ENCODE results near the gene PRR13.
A peak's percentile ranks its signal among the peaks of the same experiment; 100 is the strongest.
"Not testable (repeated sequence)": the region's sequence is repeated elsewhere in the genome, so short reads cannot be mapped to it uniquely, and the experiment has no call there.

PRR13 gene, protein sequence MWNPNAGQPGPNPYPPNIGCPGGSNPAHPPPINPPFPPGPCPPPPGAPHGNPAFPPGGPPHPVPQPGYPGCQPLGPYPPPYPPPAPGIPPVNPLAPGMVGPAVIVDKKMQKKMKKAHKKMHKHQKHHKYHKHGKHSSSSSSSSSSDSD

GRCh38 chr12:53441040-53441833 lies at the start of gene PRR13:
Gene PRR13 (plus strand): TSS chr12:53441734. CDS start chr12:53442715, 981 bp downstream.
- DNase-seq = peak; percentile 97 to 99

DNA sequence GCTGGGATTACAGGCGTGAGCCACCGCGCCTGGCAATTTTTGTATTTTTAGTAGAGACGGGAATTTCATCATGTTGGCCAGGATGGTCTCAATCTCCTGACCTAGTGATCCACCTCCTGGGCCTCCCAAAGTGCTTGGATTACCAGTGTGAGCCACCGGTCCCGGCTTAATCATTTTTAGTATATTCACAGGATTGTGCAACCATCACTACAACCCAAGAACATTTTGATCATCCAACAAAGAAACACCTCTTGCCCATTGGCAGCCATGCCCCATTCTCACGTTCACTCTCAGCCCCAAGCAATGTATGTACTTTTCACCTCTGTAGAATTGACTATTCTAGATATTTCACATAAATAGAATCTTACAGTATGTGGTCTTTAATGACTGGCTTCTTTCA lies 41.6 kb upstream of the PRR13 start:
- DNase-seq = no peak

DNA sequence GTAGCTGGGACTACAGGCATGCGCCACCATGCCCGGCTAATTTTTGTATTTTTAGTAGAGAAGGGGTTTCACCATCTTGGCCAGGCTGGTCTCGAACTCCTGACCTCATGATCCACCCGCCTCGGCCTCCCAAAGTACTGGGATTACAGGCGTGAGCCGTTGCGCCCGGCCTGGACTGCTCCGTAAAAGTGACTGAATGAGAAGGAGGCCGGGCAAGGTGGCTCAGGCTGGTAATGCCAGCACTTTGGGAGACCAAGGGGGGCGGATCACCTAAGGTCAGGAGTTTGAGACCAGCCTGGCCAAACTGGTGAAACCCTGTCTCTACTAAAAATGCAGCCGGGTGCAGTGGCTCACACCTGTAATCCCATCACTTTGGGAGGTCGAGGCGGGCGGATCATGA lies 39.2 kb upstream of the PRR13 start:
- not testable (repeated sequence) for DNase-seq

GRCh38 chr12:53402871-53403270 lies 38.7 kb upstream of the PRR13 start:
- no peak for DNase-seq

GRCh38 chr12:53410951-53411350 lies 30.6 kb upstream of the PRR13 start:
- DNase-seq = no peak

DNA sequence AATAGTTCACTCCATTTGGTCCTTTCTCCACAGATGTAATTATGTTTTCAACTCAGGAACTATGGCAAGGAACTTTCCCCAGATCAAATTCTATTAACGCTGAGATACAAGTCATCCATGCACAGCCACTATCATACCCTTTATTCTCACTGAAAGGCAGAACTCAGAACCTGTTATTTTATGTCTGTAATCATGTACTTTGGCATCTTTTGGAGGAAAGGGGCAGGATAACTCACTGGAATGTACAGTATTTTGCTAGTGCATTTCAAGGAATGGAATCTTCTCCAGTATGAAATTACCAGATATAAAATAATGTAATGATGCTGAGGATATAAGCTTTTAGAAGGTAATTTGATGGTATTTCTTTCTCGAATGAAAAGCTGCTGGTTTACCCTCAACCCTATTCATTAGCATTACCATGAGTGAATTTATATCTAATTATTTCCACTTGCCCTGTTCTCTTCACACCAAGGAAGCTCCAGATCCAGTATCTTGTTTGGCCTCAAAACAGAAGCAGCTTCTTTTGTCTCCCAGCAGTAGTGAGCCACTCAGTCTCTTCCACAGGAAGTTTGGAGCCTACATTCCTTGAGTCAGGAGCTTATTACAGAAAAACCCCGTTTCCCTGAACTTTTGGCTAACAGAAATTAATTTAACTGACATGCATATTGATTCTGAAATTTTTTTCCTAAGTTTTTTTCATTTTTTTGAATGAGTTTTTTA lies 27.9 kb upstream of the PRR13 start:
- DNase-seq = no peak

- no peak for DNase-seq
Measured at GRCh38 chr12:53414756-53415417, 26.6 kb upstream of the PRR13 start.

DNA sequence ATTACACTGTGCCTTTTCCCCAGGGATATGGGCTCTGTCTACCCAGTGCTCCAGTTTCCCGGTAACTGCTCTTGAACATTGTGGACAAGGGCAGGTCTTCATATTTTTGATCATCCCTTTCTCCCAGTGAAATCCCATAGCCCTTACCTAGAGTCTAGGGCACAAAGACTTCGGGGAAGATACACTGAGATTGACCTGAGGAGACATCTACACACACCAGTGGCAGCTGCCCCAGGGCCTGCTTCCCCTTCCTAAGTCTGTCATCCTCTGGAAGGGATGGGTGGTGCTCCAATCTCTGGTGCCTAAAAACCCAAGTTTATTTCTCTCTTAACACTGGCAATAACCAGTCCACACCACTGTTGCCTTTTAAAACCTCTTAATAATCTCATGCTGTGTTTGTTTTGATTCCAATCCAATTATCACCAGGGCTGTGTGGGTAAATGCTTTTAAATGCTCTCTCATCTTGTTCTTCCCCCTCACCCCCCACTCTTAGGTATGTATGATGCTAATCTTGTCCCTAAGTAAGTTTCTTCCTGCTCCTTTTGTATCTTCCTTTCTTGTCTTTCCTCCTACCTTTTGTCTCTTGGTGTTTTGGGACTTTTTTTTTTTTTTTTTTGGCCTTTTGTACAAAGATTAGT lies 25.7 kb upstream of the PRR13 start:
- peak in 1 of 2 experiments; percentile 9 for DNase-seq

DNA sequence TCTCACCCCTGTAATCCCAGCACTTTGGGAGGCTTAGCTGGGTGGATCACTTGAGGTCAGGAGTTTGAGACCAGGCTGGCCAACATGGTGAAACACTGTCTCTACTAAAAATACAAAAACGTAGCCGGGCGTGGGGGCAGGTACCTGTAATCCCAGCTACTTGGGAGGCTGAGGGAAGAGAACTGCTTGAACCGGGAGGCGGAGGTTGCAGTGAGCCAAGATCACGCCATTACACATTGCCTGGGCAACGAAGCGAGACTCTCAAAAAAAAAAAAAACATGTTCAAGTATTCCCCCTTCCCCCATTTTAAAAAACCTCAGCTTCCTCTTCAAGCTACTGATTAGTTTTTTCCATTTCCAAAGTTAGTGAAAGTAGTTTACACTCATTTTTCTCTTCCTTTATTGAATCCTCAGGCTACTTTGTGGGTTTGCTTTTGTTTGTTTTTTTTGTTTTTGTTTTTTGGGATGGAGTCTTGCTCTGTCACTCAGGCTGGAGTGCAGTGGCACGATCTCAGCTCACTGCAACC lies 24.2 kb upstream of the PRR13 start:
- not testable (repeated sequence) for DNase-seq

- no peak for DNase-seq
Measured at GRCh38 chr12:53418221-53418620, 23.3 kb upstream of the PRR13 start.

DNA sequence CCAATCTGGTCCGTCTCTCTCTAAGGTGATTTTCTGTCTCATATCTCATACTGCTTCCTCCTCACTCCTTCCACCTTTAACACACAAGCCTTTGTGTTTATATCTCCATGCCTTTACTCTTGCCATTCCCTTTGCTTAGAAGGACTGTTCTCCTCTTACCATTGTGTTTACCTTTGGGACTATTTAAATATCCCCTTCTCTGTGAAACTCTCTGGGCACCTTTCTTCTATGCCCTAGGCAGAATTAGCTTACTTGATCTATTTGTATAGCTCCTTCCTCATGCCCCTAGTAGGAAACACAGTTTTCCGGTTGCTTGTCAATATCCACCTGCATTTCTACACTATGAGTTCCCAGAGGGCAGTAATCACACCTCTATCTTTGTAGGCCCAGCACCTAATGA lies 21.8 kb upstream of the PRR13 start:
- DNase-seq = no peak

DNA sequence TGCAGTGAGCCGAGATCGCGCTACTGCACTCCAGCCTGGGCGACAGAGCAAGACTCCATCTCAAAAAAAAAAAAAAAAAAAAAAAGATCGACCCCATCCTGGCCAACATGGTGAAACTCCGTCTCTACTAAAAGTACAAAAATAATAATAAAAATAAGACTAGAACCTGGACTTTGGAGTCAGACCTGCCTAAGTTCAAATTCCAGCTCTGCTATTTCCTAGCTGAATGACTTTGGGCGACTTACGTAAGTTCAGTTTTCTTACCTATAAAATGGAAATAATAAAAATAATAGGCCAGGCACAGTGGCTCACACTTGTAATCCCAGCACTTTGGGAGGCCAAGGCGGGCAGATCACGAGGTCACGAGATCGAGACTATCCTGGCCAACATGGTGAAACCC lies 19.3 kb upstream of the PRR13 start:
- not testable (repeated sequence) for DNase-seq

DNA sequence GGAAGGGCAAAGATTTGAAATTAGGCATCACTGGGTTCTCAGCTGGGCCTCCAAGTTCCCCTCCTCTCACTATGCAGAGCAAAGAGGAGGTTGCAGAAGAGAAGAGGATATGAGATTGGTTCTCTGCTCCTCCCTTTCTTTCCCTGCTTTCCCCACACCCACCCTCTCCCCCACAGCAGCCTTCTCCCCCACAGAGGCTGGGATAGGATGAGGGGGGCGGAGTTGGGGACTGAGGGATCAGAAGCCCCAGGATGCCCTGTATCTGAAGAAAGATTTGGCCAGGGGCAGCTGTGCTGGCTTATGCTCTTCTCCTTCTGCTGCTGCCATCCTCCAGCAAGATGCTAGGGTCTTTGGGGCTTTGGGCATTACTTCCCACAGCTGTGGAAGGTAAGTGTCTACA lies 17.9 kb upstream of the PRR13 start, which contains the start of gene AMHR2:
Gene AMHR2, plus strand, starts transcription at position 259 of the 400 bp plus-strand sequence. Its CDS starts 80 bp downstream, at position 339.
- DNase-seq = no peak

DNA sequence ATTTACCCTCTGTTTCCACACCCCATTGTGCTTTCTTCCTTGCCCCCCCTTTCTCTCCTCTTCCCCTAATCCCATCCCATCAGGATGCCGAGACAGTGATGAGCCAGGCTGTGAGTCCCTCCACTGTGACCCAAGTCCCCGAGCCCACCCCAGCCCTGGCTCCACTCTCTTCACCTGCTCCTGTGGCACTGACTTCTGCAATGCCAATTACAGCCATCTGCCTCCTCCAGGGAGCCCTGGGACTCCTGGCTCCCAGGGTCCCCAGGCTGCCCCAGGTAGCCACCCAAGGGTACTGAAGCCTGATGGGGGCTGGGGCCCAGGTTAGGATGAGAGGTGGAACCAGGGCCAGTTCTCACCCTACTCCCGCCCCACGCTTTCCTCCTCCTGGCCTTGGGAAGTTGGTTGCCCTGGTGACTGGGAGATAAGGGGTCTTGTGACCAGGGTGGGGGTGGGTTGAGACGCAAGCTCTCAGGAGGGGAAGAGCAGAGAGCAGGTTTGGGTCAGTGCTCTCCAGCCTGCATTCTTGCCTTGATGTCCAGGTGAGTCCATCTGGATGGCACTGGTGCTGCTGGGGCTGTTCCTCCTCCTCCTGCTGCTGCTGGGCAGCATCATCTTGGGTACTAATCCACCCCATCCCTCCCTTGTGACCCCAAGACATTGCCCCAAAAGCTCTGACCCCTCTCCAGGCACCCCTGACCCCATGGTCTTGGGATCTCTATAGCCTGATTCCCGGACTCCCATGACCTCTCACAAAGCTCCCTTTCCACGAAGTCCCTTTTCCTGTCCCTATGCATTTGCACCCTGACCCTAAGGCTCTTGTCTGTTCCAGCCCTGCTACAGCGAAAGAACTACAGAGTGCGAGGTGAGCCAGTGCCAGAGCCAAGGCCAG lies 16.7 kb upstream of the PRR13 start:
- DNase-seq = no peak

GRCh38 chr12:53425515-53426150 lies 15.9 kb upstream of the PRR13 start:
- DNase-seq = no peak

DNA sequence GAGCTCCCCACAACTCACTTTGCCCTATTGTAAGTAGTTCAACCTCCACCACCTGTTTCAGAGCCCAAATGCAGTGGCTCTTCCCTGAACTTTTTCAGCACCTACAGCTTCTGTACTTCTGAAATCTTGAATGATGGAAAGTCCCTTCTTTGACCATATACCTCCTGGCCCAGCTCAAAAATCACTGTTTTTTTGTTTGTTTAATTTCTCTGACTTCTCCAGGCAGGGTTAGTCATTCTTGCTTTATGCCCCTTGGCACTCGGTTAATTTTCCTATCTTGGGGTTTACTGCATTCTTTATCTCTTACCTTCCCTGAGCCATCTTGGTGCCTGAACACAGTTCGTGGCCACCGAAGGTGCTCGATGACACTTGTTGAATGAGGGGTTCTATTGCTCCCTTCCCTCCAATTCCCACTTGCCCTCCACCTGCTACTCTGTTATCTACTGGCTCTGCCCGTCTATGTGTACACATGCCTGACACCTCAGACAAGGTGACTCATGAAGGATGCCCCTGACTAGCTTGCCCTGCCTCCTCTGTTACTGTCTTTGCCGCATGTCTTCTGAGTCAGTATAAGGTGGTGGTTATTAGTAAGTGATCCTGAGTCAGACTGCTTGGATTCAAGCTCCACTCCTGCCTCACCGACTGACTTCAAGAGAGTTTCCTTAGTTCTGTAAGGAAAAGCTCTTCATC lies 13.5 kb upstream of the PRR13 start:
- no peak for DNase-seq

- DNase-seq = no peak
Measured at GRCh38 chr12:53428741-53429140, 12.8 kb upstream of the PRR13 start.

GRCh38 chr12:53430116-53430515 lies 11.4 kb upstream of the PRR13 start:
- no peak for DNase-seq

DNA sequence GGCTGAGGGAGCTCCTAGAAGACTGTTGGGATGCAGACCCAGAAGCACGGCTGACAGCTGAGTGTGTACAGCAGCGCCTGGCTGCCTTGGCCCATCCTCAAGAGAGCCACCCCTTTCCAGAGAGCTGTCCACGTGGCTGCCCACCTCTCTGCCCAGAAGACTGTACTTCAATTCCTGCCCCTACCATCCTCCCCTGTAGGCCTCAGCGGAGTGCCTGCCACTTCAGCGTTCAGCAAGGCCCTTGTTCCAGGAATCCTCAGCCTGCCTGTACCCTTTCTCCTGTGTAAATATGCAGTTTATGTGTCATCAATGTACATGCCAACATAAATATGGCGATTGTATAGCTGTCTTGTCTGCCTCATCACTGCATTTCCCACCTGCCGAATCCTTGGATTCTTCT lies 10.3 kb upstream of the PRR13 start:
- no peak for DNase-seq

GRCh38 chr12:53435326-53435725 lies 6.2 kb upstream of the PRR13 start:
- DNase-seq = not testable (repeated sequence)

Measured in NCI-H2081 (cell line).